GM19023 (cell line): ENCODE measurements around the gene ST13.
"Not testable (repeated sequence)": the region's sequence is repeated elsewhere in the genome, so short reads cannot be mapped to it uniquely, and the experiment has no call there.

Source experiments
- ATAC-seq: cut with Tn5 transposase; IDR thresholded peaks from one replicate; pipeline ENCODE4 v1.9.1; 2021; ENCODE audit warnings: mild to moderate bottlenecking, moderate library complexity; ENCODE audit not compliant: unreplicated experiment

The ST13 gene

DNA sequence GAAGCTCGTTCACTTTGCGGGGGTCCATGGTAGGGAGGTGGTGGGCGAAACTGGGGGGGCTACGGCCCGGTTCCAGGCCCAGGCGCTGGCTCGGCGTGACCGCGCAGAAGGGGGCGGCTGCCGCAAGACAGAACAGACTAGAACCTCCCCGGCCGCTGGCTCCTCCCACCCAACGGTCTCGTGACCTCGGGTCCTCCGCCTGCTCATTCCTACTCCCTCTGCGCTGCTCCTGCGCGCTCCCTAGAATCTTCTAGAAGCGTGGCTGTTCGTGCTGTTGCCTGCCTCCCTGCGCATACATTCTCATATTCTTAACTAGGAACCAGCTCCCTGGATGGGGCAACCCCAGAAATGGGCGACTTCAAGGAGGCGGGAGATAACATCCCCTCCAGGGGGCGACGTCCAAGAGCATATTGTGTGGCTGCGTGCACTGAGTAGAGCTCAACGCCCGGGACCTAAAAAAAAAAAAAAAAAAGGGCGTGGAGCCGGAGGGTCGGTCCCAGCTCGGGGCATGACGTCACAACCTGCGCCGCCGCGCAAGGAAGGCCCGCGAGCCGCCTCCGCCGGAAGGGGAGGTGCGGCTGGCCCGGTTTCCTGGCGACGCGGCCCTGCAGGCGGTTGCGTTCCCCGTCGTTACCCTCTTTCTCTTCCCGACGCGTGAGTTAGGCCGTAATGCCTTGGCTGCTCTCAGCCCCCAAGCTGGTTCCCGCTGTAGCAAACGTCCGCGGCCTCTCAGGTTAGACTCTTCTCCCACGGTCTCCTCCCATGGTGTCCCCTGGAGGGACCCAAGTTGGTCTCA, at the start of gene ST13, which contains the start of gene XPNPEP3:
Gene ST13 (minus strand): TSS at position 127 of the 796 bp plus-strand sequence. CDS start 99 bp downstream, at position 28.
Gene XPNPEP3 (plus strand): TSS at position 636 of the 796 bp plus-strand sequence. CDS start 34 bp downstream, at position 670.
- ATAC-seq: peak; percentile 89

DNA sequence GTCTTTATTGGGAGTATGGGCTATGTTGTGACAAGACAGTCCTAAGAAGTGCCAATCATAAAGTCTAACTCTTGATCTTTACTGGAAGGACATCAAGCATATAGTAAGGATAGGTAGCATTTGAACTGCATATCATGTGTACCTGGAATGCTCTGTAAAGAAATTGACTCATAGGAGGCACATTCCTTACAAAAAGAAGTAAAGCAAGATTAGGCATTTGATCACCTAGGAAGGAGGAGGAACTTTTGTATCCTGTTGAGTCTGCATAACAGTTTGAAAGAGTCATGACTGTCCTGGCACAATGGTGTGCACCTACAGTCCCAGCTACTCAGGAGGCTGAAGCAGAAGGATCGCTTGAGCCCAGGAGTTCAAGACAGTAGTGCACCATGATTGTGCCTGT, 47.7 kb upstream of the ST13 start:
- no peak for ATAC-seq

DNA sequence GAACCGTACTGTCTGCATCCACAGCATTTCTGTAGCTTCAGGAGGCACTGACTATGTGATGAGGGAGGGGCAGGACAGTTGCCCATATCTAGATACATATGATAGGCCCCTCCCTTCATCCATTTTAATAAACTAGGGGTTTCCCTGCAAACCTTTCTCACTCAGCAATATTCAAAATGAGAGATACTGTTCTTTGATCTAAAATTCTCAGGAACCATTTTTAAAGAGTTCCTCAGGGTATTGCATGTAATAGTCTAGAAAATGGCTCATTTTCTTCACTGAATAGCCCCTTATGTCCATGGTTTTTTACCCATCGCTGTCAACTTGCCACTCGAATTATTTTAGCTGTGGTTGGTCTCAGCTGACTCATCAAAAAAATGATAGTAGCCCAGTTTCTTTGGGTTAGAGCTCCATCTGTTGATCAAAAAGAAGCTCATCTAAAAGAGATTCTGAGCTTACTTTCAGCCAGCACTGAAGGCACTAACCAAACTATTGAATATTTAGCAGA, 42.5 kb upstream of the ST13 start:
- no peak for ATAC-seq

DNA sequence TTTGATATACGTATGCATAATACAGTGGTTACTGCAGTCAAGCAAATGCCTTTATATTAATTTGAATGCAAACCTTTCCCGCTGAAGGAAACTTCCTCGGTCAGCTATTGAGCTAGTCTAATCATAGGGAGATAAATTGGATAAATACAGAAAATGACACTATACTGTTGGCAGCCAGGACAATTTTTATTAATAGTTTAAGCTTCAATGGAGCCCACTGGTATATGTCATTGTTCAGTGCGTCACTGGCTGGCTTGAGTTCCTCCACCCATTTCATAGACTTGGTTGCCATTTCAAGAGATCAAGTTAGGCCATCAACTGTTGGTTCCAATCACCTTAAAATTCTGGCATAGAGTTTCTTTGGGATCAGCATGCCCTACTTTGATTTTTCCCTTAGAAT, 38.0 kb upstream of the ST13 start:
- no peak for ATAC-seq

DNA sequence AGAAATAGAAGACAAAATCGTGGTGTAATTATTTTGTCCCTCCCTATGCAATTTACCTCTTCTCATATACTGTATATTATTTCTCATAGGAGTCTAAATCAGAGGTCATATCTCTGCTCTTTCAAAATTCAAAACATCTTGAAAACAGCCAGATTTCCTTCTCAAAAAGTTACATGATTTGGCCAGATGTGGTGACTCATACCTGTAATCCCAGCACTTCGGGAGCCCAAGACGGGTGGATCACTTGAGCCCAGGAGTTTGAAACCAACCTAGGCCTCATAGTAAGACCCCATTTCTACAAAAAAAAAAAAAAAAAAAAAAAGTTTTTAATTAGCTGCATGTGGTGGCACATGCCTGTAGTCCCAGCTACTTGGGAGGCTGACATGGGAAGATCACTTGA, 34.4 kb upstream of the ST13 start:
- ATAC-seq: no peak

DNA sequence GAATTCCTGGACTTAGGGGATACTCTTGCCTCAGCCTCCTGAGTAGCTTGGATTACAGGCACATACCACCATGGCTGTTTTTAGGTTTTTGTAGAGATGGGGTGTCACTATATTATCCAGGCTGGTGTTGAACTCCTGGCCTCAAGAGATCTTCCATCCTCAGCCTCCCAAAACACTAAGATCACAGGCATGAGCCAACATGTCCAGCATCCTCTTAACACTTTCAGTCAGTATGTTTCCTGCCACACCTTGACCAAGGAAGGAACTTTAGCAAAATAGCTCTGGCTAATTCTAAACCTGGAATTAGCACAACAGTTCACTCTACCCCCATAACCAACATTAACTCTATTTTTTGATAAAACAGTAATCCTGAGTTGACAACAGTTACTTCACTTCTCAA, 32.7 kb upstream of the ST13 start:
- ATAC-seq: no peak

DNA sequence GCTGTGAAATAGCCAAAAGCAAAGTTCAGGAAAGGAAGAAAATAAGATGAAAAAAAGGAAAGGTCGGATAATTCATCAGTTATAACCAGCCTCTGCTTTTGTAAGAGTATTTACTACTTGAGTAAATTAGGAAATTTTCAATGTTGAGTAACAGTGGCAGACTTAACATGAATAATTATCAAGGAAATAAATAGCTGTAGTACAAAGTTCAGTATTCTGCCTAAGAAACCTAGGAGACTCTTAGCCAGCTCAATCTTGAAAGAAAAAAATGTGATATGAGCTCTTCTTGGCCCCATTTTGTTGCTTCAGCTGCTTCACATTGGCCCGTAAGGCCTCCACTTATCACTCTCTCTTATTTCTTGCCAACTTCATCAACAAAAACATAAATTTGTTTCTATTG, 22.5 kb upstream of the ST13 start:
- no peak for ATAC-seq

DNA sequence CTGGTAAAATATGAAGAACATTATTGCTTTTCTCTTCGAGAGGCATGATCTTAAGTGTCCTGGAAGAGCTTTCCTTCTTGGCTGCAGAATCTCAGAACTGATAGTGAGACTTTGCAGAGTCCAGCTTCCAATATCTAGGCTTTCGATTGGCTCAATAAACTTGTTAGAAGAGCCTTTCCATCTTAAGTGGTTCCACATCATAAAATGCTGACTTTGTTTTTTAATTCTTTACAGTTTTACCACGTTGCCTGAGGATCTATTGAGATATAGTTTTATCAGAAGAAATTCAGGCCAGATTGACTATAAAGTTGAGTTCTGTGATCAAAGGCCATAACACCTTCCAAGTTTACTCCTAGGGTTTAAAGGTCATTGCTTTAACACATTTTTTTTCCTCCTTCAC, 21.0 kb upstream of the ST13 start:
- ATAC-seq: no peak

DNA sequence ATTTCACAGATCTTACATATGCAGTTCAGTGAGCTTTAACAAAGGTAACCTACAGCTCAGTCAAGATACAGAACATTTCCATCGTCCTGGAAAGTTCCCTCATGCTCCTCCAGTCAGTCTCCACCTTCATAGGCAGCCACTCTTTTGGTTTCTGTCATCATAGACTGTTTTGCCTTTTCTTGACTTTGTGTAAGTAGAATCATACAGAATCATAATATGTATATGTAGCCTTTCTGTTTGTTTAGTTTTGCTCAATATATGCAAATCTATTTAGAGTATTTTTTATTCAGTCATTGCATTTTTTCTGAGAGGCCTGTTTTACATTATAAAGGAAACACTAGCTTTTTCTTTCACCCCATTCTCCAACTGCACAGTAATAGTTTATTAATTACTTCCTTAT, 20.5 kb upstream of the ST13 start:
- ATAC-seq: no peak

DNA sequence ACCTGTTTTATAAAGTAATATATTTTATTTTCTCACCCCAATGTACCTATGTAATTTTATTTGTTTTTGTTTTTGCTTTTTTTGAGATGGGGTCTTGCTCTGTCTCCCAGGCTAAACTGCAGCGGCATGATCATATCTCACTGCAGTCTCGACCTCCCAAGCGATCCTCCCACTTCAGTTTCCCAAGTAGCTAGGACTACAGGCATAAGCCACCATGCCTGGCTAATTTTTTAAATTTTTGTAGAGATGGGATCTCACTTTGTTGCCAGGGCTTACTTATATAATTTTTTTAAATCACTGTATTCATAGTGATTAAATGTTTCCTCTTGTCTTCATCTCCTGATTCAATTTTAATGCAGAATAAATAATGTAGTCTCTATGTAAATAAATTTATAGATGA, 18.7 kb upstream of the ST13 start:
- ATAC-seq: no peak

DNA sequence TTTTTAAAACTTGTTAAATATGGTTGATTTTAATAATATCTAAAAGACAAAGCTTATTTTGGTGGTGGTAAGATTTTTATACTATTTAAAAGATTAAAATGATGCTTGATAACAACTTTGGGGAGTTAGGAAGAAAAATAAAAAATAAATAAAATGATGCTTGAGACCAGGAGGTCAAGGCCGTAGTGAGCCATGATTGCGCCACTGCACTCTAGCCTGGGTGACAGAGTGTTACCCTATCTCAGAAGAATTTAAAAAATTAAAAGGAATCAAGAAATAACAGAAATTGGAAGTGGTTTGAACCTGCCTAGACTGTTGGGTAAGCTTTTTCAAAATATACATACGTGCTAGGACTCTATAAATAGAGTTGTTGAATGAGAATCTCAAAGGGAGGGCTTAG, 17.6 kb upstream of the ST13 start:
- no peak for ATAC-seq

DNA sequence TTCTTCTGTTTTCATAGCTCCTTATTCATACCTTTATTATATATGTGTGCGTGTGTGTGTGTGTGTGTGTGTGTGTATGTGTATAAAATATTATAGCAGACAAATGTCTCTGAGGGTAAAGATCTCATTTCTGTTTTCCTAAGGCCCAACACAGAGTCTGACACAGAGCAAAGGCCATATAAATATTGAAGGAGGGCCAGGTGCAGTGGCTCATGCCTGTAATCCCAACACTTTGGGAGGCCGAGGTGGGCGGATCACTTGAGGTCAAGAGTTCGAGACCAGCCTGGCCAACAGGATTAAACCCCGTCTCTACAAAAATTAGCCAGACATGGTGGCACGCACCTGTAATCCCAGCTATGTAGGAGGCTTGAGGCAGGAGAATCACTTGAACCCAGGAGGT, 11.9 kb upstream of the ST13 start:
- ATAC-seq: not testable (repeated sequence)

DNA sequence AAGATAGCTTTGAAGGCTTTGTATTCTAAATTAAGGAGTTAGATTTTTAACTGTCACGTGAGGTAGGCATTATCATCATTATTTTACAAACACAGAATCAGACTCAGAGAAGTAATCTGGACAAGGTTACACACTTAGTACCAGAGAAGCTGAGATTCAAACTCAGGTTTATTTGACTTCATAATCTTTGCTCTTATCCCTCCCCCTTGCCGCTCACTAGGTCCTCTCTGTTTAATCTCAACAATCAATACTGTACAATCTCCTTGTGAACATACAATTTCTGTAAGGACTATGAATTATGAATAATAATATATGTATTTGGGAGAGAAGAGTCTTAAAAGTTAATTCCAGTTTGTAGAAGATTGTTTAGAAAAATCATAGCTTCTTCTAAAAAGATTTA, 10.7 kb upstream of the ST13 start:
- no peak for ATAC-seq

DNA sequence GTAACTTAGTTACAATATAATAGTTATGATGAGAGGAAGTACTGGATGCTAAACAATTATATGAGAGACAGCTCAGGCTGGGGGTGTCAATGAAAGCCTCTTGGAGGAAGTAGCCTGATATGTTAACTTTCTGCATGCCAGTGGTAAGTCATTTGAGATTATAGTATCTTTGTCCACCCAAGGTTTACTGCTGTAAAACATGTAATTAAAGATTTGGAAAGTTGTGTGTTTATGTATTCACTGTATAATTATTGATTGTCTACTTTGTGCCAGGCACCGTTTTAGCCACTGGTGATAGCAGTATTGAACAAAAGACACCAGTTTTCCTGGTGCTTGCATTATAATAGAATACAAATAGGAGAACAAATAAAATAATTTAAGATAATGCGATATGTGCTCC, 6.1 kb upstream of the ST13 start:
- no peak for ATAC-seq

DNA sequence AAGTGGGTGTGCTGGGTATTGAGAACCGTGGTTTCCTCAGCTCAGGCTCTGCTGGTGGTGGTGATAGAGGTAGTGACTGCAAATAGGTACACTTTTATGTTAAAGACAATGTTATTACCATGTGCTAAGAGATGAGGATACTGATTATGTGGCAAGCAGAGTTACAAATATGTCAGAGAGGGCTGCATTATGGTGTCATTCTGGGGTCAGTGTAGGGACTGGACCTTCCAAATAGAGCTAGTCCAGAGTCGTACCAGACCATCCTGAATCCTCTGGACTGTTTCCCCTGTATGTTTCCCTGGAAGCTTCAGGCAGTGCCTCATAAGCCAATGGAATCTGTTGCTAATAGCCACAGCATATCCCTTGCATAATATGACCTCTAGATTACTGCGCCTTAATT, 5.6 kb upstream of the ST13 start, which contains the start of gene DNAJB7:
Gene DNAJB7 (minus strand): TSS at position 101 of the 400 bp plus-strand sequence. CDS start 119 bp downstream, outside the sequence.
- ATAC-seq: no peak

DNA sequence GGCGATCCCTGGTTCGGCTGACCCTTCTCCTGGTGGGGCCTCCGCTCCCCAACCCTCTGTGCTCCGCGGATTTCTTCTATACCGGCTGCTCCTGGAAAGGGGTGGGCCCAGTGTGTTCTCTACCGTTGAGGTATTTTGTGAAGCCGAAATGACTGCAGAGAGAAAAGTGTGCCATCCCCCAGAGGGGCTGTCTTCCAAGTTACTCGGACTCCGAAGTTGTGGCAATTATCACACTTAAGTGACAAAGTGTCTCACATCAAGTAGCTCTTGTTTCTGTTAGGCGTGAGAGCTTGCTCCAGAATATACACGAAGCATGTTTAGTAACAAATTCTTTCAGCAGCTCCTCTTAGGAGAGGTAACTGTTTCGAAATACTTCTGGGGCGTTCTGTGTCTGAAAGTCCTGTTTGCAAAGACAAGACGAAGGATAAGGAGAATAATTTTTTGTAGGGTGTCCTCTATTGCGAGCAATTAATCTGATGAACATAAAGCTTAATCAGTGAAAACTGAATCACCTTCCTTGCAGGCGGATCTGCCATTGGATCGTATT, 943 bp upstream of the ST13 start:
- ATAC-seq: no peak

DNA sequence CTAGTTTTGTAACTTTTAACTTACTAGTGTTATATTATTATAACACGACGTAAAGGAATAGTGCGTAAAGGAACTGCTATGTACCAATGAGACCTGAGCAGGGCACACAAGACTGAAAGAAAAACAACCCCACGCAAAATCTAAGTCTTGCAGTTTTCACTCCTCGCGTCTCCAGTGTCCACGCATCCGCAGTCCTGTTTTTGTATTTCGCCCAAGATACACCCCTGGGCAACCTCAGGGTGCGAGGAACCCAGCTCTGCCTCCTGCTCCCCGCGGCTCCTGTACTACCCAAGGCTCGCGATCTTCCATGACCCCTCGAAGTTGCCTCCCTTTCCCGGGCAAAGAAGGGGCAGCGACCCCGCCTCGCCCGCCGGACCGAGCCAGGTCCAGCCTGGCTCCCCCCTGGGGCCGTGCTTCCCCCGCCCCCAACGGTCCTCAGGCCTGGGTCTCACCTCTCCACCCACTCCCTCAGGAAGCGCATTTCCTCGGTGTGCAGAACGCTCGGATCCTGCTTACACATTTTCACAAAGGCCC, 393 bp downstream of the ST13 start:
- peak; percentile 31 for ATAC-seq

DNA sequence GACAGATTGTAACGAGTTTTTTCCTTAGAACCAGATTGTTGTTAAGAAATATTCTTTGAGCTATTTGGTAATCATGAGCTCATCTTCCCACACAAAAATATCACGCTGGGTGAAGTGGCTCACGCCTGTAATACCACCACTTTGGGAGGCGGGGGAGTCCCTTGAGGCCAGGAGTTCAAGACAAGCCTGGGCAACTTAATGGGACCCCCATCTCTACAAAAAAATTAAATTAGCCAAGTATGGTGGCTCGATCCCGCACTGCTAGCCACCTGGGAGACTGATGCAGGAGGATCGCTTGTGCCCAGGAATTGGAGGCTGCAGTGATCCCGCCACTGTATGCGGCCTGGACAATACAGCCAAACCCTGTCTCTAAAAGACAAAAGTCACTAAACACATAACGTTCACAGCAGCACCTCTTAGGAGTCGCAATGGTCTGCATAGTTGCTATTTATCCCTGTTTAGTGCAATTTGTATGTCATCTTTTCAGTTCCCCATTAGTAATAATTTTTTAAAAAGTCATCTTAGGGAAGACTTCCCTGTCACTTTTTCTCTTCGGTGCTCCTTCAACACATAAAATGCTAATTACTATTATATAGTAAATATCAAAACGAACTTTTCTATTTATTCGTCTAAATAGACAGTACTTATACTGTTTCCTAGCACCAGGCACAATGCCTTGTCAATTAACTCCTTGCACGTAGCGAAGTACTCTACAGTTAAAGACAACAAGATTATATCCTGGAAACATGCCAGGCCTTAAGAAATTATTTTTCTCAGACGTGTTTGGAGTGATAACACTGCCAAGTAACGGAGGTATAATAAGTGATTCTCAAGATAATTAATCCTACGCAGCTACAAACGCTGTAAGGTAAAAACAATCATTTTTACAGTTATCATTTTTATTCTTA, 1.1 kb downstream of the ST13 start:
- no peak for ATAC-seq

DNA sequence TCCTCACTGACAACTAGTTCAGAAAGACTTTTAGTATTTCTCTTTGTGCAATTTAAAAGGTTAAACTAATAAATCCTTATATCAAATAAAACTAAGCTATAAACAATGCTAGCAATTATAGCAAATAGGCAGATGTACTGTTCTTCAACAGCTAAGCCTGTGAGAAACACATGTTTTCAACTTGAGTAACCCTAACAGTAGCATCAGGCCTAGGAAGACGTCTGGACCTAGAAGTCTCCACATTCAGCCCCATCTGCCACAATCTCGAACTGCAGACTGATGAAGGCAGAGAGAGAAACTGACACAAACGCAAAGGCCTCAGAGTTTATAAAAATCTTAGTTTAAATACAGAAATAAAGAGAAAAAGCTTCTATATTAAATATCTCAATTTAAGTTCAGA, 2.5 kb downstream of the ST13 start:
- no peak for ATAC-seq

DNA sequence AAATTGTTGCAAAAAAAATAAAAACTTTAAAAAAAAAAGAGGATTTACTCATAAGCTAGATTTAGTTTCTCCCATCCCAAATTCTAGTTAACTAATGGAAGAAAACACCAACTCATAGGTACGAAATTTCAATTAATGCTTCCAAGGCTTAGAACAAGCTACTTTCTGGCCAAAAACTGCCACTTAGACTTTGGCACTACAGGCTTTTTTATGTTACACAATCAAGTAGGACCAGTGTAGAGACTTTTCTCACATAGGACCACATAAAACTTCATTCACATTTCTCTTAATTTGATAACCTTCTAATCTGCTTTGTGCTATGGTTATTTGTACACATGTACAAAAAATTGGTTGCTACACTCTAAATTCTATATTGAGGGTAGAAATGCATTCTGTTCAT, 3.1 kb downstream of the ST13 start:
- no peak for ATAC-seq

DNA sequence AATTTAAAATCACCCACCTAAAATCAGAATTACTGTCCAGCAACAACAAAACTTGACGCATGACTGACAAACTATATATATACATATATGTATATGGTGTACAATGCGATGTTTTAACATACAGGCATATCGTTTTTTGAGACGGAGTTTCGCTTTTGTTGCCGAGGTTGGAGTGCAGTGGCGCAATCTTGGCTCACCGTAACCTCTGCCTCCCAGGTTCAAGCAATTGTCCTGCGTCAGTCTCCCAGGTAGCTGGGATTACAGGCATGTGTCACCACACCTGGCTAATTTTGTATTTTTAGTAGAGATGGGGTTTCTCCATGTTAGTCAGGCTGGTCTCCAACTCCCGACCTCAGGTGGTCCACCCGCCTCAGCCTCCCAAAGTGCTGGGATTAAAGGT, 10.6 kb downstream of the ST13 start:
- not testable (repeated sequence) for ATAC-seq
